Epidermal melanocyte (primary cell): Measurements from ENCODE around the gene RUNX3.

Source experiments
- DNase-seq: peaks from one replicate; pipeline ENCODE4 v3.0.0; 2011; ENCODE audit warnings: low spot score; ENCODE audit not compliant: insufficient read length

The RUNX3 gene

DNA sequence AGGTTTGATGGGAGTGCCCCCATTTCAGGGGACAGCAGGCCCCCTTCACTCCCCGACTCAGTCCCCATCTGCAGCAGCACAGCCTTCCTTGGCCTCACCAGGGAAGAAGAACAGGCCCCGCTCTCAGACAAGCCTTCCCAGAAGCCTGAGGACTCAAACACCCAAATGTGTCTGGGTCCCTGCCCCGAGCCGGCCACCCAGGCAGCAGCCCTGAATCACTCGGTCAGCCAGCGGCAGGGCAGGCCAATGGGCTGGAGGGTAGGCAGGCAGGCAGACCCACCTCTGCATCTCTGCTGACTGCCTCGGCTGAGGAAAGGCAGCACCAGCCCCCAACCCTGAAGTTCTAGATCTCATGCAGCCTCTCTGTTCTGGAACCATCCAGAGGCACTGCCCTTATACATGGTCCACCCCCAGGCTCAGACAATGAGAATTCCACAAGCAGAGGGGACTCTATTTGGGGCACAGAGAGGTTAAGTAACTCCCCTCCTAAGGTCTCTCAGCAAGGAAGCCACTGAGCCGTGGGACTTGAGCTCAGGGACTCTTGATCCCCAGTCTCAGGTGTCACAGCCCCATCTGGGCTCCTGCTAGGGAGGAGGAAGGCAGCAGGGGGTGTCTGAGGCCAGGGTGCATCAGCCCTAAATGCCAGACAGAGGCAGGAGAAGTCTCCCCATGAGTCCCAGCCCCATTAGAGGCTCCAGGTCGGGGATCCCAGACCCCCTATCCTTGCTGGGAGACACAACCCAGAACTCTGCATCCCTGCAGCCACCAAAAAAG lies 33.2 kb upstream of the RUNX3 start:
- no peak for DNase-seq

DNA sequence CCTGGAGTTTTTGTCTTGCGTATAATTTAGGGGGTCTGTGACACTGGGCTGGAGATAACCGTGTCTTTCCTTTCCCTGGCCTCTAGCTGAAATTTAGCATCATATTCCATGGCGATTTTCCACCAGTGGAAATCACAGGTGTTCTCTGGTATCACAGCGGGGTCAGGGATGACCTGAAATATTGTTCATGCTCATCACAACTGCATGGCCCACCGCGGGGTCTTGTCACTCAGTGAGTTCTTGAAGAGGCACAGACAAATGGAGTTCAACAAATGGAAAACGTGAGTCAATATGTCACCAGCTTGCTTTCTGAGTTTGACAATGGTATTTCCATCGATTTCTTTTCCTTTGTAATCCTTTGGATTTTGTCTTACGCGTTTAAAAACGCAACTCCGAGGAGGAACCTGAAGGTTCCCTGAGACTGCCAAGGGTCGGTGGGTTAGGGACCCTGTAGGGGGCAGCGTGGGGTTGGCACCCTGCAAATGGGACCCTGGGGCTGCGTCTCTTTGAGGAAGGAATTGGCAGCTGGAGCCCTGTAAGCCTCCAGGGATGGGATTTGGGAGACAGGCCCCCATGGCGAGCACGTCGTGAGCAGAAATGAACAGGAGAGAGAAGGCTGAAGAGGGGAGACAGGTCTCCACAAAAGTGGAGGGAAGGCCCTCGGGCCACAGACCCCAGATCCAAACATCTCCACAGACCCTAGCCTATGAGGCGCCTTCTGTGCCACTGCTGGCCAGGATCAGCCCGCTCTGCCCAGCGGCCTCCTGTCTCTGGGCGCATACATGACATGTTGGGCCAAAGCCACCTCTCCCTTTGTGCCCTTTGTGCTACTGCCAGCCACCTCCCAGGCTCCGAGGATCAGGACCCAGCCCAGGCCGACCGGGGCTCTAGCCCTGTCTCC lies 32.1 kb upstream of the RUNX3 start:
- DNase-seq, result no peak

DNA sequence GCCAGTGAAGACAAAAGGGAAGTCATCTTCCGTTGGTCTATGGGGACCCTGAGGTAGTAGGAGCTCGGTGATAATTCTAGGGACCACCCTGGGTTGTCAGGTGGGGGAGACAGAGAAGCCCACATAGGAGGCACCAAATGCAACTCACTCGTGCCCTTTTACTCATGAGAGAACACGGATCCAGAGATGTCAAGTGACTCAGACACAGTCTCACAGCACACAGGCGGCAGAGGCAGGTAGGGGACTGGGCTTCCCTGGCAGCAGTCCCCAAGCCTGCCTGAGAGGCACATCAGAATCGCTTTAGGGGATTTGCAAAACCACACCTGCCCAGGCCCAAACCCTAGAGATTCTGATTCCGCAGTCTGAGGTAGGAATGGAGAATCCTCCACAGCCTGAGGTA lies 31.3 kb upstream of the RUNX3 start:
- DNase-seq, result no peak

DNA sequence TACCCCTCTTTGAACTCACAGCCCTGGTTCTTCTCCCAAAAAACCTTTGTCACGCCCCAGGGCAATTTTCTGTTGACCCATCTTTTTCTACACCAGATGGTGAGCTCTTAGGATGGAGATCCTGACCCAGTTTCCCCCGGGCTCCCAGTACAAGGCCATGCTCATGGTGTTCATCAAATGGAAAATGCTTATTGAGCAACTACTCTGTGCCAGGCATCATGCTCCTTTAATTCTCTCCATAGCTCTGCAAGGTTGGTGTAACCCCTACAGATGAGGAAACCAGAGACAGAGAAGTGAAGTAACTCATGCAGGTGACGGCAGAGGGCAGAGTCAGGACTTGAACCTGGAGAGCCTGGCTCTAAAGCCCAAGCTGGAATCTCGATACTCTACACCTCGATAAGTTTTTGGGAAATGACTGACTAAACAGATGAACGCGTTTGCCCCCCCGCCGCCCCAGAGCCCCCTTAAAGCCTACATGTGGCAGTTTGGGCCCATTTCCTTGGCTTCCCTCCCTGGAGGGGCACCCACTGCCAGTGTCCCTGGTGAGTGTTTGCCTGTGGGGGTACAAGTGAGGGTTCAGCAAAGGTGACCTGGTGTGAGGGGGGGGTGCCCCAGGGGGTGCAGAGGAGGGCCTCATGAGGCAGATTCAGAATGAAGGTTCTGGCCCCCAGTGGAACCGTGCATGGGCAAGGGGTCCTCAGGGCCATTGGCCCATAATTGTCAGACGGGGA lies 30.2 kb upstream of the RUNX3 start:
- DNase-seq, result no peak

DNA sequence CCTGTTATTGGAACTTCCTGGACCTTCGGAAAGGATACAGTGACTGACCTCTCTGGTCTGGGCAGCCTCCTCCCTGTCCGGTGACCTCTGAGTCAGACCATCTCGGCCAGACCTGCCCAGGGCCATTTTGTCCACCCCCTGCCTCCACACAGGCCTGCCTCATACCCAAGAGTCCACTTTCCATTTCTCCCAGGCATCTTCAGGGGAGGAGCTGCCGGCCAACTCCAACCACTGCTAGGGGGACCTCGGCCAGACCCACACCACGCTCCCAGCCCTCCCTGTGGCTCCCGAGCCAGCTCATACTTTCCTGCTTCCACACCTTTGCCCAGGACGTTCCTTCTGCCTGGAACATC lies 29.5 kb upstream of the RUNX3 start:
- DNase-seq, result no peak

DNA sequence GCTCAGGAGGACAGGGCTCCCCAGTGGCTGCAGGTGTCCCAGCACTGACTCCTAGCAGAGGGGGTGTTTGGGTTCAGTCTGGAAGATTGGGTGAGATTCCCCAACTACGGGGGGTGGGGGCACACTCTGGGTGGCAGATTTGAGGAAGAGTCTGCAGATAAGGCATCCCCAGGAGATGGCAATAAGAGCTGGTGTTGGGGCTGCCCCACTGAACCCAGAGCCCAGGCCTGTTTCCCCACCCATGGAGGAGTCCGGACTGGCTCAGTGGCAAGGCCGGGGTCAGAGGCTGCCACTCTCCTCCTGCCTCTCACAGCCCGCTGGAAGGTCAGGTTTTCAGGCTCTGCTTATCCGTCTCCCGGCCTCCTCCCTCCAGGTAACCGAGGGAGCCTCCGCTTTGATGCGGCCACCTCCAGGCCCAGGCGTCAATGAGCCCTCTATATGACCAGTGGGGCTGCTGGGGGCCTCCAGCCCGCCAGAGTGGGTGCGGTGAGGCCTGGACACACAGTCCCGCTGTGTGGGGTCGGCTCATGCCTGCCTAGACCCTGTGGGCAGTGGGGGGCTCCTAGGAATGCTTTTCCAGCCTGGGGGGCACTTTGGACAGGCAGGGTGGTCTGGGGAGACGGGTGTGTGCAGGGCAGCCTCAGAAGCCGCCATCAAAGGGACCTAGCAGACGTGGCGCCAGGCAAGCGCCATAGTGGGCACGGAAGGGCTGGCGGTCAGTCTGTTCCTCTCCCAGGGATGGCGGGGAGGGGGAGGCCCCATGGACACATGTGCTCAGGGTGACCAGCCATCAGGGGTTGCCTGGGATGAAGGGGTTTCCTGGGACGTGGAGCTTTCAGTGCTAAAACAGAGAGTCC lies 28.9 kb upstream of the RUNX3 start:
- no peak for DNase-seq

DNA sequence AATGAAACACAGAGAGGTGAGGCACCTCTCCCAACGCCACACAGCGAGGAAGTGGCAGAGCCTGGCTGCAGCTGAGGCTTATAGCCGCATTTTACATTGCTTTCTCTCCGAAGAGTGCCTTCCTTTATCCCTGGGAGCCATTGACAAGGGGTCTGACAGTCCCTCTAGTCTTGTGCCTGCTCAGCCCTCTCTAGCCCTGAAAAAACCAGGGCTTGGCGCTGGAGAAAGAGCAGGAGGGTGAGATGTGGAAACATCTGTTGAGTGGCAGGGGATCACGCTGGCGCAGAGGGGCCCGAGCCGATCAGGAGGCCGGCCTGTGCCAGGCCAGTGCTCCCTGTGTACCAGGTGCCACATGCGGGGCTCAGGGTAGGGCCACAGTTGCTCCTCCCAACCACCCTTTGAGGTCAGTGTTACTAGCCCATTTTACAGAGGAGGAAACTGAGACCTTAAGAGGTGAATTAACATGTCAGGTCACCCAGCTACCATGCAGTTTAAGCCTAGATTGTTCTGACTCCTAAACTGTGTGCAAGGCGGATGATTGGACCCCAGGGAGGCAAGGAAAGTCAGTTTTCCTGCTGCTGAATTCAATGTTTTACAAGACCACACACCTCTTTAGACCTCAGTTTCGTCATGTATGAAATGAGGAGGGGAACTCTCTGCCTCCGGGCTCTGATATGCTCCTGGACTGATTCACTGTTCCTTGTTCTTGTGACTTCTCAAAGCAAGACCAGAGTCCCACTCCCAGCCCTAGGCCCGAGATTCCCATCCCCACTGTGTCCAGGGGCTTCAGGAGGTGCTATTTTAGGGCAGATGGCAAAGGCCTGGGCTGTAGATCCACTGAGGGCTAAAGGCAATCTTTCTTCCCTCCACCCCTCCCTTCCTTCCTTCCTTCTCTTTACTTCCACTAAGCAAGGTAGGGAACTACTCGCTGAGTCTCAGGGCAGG lies 28.0 kb upstream of the RUNX3 start:
- DNase-seq, result no peak

DNA sequence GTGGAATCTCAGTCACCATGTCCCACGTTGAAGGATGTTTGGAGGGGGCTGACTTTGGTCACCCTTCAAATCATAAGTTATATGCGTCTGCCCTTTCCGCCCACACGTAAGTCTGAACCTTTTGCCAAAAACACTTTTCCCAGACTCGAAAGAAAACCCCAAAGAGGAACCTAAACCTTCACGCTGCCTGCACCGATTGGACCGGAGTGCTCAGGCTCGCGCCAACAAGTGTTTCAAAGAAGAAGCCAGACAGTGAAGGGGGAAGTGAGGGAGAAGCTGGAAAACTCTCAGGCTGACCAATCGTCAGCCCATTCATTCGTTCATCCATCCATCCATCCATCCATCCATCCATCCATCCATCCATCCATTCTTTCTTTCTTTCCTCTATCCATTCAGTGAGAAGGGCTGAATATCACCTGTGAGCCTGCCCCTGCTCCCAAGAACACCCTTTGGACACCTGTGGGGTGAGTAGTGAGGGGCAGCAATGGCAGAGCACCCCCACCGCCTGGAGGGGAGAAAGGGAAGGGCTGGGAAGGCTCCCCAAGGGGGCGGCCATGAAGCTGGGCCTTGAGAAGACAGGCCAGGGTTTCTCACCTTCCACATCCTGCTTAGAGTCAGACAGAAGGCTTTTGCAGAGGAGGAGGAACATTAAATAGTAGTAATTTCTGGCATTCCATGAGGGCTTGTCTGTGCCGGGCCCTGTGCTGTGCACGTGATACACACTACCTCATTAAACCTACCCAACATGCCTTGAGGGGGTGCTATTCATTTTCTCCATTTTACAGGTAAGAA lies 27.1 kb upstream of the RUNX3 start:
- DNase-seq, result no peak

DNA sequence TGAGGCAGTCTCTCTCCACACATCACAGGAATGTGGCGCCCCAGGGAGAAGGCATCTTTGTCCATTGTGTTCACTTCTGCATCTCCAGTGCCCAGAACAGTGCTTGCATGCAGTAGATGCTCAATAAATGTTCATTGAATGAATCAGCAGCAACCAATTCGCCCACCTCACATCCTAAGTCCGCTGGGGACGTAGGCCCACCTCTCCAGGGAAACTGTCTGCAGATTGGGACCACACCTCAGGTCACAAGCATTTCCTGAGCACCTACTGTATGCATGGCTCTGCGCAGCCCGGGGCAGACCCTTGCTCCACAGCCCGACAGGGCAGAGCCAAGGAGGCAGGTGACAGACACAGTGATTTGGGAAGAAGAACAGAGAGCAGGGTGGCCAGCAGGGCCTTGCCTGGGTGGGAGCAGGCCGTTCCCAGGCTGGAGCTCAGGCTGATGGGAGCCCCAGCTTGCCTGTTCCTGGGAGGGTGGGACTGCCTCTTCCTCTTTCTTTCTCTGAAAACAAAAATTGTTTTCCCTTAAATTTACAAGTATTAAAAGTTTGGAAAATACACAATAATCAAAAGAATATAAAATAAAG lies 25.8 kb upstream of the RUNX3 start:
- DNase-seq, result no peak

DNA sequence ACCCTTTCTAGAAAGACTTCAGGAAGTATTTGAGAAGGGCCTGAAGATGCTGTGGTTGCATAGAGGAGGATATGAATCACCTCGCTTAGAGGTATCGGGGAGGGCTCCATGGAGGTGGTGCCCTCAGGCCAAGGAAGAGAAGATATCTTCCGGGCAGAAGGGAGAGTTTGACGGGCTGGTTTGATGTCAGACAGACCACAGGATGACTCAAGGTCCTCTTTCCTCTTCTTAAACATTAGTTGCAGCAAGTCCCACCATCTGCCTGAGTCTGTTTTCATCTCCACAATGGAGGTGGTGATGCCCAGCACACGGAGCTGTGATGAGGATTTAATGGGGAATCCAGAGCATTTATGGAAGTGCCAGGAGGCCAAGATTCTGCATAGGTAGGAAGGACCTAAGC lies 25.1 kb upstream of the RUNX3 start:
- no peak for DNase-seq

DNA sequence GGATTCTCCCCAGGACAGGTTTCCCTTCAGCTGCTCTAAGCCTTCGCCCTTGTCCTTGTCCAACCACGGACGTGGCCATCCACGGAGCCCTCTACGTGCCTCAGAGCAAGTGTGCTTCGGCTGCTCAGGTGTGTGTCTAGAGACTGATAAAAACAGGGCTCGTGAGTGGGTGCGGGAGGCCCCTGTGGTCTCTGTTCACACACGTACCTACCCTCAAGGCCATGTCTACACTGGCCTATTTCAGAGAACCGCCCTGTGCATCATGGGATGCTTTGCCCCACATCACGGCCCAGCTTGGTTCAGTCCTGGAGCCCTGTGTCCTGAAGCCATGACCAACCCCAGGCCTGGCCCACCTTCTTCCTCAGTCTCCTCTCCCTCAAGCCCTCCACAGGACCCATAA lies 24.6 kb upstream of the RUNX3 start:
- DNase-seq, result no peak

DNA sequence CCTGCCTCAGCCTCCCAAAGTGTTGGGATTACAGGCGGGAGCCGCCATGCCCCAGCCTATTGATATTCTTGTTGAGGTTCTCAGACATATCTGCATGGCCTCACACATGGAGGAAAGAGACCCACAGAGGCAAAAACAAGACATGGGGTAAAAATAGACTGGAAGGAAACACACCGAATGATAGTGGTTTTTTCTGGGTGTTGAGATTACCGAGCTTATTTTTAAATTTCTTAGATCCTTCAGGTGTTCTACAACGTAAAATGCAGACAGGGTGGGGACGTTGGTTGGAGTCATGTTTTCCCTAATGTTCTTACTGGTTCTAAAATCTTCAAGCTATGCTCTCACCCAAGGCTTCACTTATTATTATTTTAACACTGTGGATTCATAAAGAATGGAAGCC lies 23.9 kb upstream of the RUNX3 start:
- DNase-seq, result no peak

DNA sequence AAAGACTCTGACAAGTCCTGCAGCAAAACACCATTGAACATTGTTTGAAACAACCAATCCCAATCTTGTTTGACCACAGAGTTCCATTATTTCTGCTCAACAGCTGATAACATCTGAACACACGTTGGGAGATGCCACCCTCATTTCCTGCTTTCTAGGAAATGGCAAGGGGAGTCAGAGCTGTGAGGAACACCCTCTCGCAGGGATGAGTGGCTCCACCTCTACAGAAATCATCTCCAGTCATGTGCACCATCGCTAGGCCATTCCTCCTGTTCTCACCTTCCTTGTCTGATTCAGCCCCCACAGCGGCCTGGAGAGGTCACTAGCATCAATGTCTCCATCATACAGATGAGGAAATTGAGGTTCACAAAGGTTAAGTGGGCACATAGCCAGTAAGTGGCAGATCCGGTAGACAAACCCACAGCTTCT lies 22.4 kb upstream of the RUNX3 start:
- DNase-seq, result no peak

DNA sequence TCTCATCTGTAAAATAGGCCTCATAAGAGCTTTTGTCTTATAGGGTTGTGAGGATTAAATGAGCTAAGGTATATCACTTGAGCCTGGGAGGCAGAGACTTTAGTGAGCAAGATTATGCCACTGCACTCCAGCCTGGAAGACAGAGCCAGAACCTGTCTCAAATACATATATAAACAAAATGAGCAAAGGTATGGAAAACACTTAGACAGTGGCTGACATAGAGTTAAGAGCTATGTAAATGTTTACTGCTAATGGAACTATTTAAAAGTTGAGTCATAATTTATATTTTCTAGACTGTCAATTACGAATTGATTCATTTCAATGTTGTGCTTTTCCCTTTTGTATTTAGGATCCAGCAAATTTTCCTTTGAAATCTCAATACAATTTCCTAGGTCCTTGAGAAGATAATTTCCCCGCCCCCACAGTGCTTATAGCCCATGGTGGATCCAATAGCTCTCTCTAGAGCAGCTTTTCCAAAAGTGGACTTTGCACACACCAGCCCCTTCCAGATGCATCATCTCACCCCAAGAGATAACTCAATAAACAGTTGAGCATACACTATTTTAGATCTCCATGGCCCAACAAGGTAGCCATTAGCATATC lies 21.8 kb upstream of the RUNX3 start:
- no peak for DNase-seq

DNA sequence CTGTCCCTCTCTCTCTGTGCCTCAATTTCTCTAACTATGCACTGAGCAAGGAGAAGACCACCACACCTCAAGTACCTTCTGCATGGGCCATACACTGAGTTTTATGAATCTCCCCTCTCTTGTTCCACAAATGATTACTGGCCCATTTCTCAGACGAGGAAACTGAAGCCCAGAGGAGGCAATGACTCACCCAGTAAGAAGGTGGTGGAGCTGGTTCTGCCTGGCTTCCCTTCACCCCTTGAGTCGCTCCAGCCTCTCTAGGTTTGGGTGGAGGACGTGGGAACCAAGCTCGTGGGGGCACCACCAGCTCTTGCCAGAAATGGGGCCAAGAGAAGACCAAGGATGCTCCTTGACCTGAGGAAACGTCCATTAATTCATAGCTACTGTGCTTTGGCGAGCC lies 21.3 kb upstream of the RUNX3 start:
- DNase-seq, result no peak

DNA sequence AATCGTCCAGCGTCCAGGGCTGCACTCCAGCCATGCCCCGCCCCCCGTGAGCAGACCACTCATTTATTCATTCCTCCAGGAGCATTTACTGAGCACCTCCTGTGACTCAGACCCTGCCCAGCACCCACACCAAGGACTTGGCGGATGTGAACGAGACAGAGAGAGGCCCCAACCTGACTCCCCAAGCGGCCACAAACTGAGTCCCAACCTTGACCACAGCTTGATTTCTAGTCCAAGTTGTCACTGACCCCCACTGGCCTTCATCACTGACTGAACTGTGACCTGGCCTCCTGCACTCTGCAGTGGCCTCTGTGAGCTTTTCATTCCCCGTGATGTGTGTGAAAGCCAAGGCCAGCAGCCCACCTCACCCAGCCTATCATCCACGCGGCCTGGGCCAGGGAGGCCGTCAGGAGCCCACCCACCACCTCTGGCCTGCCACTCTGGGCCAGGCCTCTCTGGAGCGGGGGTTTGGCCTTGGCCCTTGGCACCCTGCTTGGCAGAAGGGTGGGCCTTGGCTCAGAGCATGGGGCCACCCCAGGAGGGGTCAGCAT lies 19.3 kb upstream of the RUNX3 start:
- no peak for DNase-seq

DNA sequence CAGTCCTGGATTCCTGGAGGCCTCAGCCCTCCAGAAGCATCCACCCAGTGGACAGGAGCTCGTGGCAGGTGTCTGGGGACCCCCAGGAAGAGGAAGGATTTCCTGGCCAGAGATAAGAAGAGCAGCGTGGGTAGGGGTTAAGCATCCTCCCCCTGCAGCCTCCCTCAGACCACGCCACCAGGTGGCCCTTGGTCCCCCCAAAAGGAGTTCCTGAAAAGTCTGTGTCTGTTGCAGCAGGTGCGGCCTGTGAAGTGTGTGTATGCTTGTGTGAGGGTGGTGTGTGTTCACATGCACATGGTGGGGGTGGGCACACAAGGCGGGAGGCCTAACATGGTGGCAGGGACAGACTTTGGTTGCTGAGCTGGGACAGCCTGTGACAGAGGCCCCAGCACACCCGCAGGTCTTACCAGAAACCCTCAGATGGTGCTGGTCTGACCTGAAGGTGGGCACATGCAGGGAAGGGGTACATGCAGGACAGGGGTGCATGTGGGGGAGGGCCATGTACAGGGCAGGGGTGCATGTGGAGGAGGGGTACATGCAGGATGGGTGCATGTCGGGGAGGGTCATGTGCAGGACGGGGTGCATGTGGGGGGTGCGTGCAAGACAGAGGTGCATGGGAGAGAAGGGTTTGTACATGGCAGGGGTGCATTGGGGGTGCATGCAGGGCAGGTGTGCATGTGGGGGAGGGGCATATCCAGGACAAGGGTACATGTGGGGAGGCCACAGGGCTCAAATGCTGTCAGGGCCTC lies 18.2 kb upstream of the RUNX3 start:
- DNase-seq, result no peak
